ENCODE measurements around the gene PCDHB1. TPM values are rescaled to one million over a fixed set of nuclear protein-coding genes. Genes with fewer than 3 reads are reported as not detected.
"Not testable (repeated sequence)": the region's sequence is repeated elsewhere in the genome, so short reads cannot be mapped to it uniquely, and the experiment has no call there.

Gene PCDHB1
- total RNA-seq, 1 donor from 2014 or later: 0.31 TPM

DNA sequence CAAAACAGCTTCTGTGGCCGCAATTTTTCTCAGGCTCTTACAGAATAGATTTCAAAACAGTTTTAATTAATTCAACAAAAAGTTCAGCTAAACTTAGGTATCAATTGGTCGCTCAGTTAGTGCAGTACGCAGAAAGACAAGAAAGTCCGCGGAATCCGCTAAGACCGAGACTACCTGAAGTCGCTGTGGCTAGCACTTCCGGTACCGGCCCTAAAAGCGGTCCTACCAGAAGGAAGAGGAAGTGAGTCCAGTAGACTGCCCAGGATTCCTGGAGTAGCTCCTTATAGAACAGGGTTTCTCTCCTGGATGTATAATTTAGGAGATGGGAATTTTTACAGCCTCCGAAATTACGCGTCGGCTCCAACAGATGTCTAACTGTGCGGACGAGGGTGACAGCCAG is 26.7 kb downstream of the PCDHB1 start:
- no peak for DNase-seq

- DNase-seq: no peak
Measured at GRCh38 chr5:141082228-141082627, 31.1 kb downstream of the PCDHB1 start.

DNA sequence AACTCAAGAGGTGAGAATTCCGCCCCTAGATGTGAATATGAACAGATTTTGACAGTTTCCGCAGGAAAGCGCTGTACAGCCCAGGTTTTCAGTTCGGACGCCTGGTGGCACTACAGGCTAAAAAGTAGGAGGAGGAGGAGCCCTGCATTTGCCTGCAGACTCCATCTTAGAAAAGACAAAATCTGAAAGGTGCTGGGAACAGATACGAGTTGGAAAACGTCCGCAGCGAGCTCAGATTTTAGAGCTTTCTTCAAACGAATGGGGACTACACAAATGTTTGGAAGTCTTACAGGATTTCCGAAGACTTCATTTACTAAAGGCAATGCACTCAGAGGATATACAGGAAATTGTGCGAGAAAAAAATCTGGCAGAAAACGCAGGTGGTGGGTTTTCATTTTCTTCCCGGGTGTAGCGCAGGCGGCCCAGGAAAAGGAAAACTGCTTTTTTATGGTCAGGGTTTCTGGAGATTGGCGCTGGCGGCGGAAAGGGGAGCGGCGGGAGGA is 33.4 kb downstream of the PCDHB1 start:
- peak; percentile 6 for DNase-seq

GRCh38 chr5:141094481-141095262 is 43.5 kb downstream of the PCDHB1 start, which contains the start of gene PCDHB2:
Gene PCDHB2, plus strand, starts transcription at chr5:141094615. Its CDS starts 176 bp downstream, at chr5:141094791.
- DNase-seq: no peak

DNA sequence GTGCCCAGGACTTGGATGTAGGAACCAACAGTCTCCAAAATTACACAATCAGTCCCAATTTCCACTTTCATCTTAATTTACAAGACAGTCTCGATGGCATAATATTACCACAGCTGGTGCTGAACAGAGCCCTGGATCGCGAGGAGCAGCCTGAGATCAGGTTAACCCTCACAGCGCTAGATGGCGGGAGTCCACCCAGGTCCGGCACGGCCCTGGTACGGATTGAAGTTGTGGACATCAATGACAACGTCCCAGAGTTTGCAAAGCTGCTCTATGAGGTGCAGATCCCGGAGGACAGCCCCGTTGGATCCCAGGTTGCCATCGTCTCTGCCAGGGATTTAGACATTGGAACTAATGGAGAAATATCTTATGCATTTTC is 44.1 kb downstream of the PCDHB1 start:
- no peak for DNase-seq

DNA sequence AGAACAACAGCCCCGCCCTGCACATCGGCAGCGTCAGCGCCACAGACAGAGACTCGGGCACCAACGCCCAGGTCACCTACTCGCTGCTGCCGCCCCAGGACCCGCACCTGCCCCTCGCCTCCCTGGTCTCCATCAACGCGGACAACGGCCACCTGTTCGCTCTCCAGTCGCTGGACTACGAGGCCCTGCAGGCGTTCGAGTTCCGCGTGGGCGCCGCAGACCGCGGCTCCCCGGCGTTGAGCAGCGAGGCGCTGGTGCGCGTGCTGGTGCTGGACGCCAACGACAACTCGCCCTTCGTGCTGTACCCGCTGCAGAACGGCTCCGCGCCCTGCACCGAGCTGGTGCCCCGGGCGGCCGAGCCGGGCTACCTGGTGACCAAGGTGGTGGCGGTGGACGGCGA is 45.0 kb downstream of the PCDHB1 start:
- DNase-seq: not testable (repeated sequence)

- DNase-seq: not testable (repeated sequence)
Measured at GRCh38 chr5:141096586-141096985, 45.4 kb downstream of the PCDHB1 start.

GRCh38 chr5:141100243-141100805 is 49.1 kb downstream of the PCDHB1 start, which contains the start of gene PCDHB3:
Gene PCDHB3, plus strand, starts transcription at chr5:141100473. Its CDS starts 177 bp downstream, at chr5:141100650.
- DNase-seq: no peak

DNA sequence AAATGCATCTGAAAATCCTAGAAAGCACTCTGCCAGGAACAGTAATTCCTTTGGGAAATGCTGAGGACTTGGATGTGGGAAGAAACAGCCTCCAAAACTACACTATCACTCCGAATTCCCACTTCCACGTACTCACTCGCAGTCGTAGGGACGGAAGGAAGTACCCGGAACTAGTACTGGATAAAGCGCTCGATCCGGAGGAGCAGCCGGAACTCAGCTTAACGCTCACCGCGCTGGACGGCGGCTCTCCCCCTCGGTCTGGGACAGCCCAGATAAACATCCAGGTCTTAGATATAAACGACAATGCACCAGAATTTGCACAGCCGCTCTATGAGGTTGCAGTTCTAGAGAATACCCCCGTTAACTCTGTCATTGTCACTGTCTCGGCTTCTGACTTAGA is 49.9 kb downstream of the PCDHB1 start:
- DNase-seq: no peak

- DNase-seq: not testable (repeated sequence)
Measured at GRCh38 chr5:141102070-141102469, 50.9 kb downstream of the PCDHB1 start.

GRCh38 chr5:141102471-141102870 is 51.3 kb downstream of the PCDHB1 start:
- not testable (repeated sequence) for DNase-seq

DNA sequence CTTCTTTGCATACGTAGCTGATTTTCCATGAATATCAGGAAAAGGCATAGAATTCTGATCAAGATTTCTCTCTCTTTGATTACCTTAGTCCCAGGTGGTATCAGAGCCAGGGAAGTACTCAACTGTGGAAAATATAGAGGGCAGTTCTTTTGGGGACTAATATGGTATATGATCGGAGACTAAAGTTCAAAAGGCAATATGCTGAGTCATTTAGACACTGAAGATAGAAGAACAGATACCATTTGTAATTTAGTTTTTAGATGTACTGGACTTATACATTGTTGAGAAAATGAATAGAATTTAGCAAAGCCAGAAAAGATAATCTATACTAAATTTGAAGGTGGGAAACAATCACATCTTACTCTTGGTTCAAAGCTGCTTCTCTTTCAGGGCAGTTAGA is 54.2 kb downstream of the PCDHB1 start:
- no peak for DNase-seq

Other genes with a start within 250 kb of the PCDHB1 start
- gene PCDHA4, start 244.3 kb upstream of the PCDHB1 start, total RNA-seq: 18.6 TPM
- gene PCDHA5, start 229.8 kb upstream of the PCDHB1 start, total RNA-seq: 13.1 TPM
- 24.8 TPM for gene PCDHA6, start 223.4 kb upstream of the PCDHB1 start, total RNA-seq
- 18.1 TPM for gene PCDHA7, start 217.1 kb upstream of the PCDHB1 start, total RNA-seq
- 11.1 TPM for gene PCDHA8, start 210.2 kb upstream of the PCDHB1 start, total RNA-seq
- 18.6 TPM for gene PCDHA9, start 203.0 kb upstream of the PCDHB1 start, total RNA-seq
- gene PCDHA10, start 195.5 kb upstream of the PCDHB1 start, total RNA-seq: 20.3 TPM
- 38.8 TPM for gene PCDHA11, start 182.4 kb upstream of the PCDHB1 start, total RNA-seq
- gene PCDHA12, start 176.1 kb upstream of the PCDHB1 start, total RNA-seq: 19.8 TPM
- gene PCDHA13, start 169.2 kb upstream of the PCDHB1 start, total RNA-seq: 20.9 TPM
- 74.1 TPM for gene PCDHAC1, start 125.1 kb upstream of the PCDHB1 start, total RNA-seq
- gene PCDHAC2, start 84.9 kb upstream of the PCDHB1 start, total RNA-seq: 33.5 TPM
- gene PCDHB2, start 43.2 kb downstream of the PCDHB1 start, total RNA-seq: 14.2 TPM
- gene PCDHB3, start 49.1 kb downstream of the PCDHB1 start, total RNA-seq: 10.3 TPM
- gene PCDHB4, start 70.4 kb downstream of the PCDHB1 start, total RNA-seq: 4.7 TPM
- 9.7 TPM for gene PCDHB5, start 83.8 kb downstream of the PCDHB1 start, total RNA-seq
- gene PCDHB6, start 98.7 kb downstream of the PCDHB1 start, total RNA-seq: 3.1 TPM
- gene PCDHB7, start 121.3 kb downstream of the PCDHB1 start, total RNA-seq: 13.4 TPM
- gene PCDHB8, start 126.4 kb downstream of the PCDHB1 start, total RNA-seq: 8.6 TPM
- gene PCDHB16, start 131.0 kb downstream of the PCDHB1 start, total RNA-seq: 4.5 TPM
- gene PCDHB9, start 135.8 kb downstream of the PCDHB1 start, total RNA-seq: 6.1 TPM
- 13.1 TPM for gene PCDHB10, start 141.0 kb downstream of the PCDHB1 start, total RNA-seq
- 10.5 TPM for gene PCDHB11, start 148.3 kb downstream of the PCDHB1 start, total RNA-seq
- gene PCDHB12, start 157.3 kb downstream of the PCDHB1 start, total RNA-seq: 14.8 TPM
- gene PCDHB13, start 162.5 kb downstream of the PCDHB1 start, total RNA-seq: 9.2 TPM
- gene PCDHB14, start 172.0 kb downstream of the PCDHB1 start, total RNA-seq: 13.4 TPM
- gene PCDHB15, start 194.0 kb downstream of the PCDHB1 start, total RNA-seq: 22.1 TPM

Measured in occipital lobe (tissue), 2 donors.